Measurements from ENCODE around the gene HEATR1. TPM values are rescaled to one million over a fixed set of nuclear protein-coding genes. Genes with fewer than 3 reads are reported as not detected.

Gene HEATR1
- total and polyA plus RNA-seq, 2 donors (not counting 1 experiment from before 2014, with no cell fraction given): 6.1 to 50.6 TPM

GRCh38 chr1:236604905-236605806 lies 840 bp upstream of the HEATR1 start:
- H3K27ac ChIP-seq (ENCODE audit: low read length in 2 of 2): peak overlapping the region; percentile 26 to 47
- peaks cover 0 to 15% (median 10%) of the 10 kb centered on the region in 4 experiments for H3K27me3 ChIP-seq (replicated peaks in 1 of 4; ENCODE audit: control extremely low read depth in 1 of 4, control insufficient read depth in 3 of 4, insufficient read depth in 4 of 4, low read length in 3 of 4)
- Mint-ChIP-seq H3K4me1 (peaks cover 29% of the 10 kb centered on the region), H3K27me3 (peaks cover 18% of the 10 kb centered on the region), H3K4me3 (peak overlapping the region; percentile 99), H3K27ac (peak overlapping the region; percentile 97), H3K9me3 (ENCODE audit: insufficient read depth) (no peaks in the 10 kb centered on the region)
- WGBS (ENCODE audit: insufficient coverage): 81% methylated on average over 25 of the region's 34 CpGs
- H3K36me3 ChIP-seq (replicated peaks in 1 of 2; ENCODE audit: control extremely low read depth in 1 of 2, control insufficient read depth in 1 of 2, extremely low read depth in 1 of 2, insufficient read depth in 2 of 2, low read length in 1 of 2): peaks cover 0 to 4% of the 10 kb centered on the region in 2 experiments
- peaks cover 15 to 16% of the 10 kb centered on the region in 2 donors for H3K4me1 ChIP-seq (ENCODE audit: control insufficient read depth in 2 of 2, insufficient read depth in 2 of 2, low read length in 2 of 2)
- H4K20me1 ChIP-seq (ENCODE audit: control insufficient read depth, insufficient read depth, low read length, poor library complexity, severe bottlenecking): no peaks in the 10 kb centered on the region
- ChIA-PET POLR2A (interaction anchor here (0.9 to 1.7 kb wide), 2 partner anchors 190 to 191 kb away, joined by 3 to 4 read pairs; partner anchors contain the start of gene MTR), CTCF (interaction anchor here (1.2 kb wide), 1 partner anchor 190 kb away, joined by 7 read pairs; the partner anchor contains the start of gene MTR)
- ATAC-seq (ENCODE audit: low read depth) (no peak), DNase-seq (peak; percentile 6)
- peak overlapping the region; percentile 81 for H2AFZ ChIP-seq (ENCODE audit: insufficient read depth, low read depth, low read length, poor library complexity, severe bottlenecking)
- intact Hi-C loops (cut with micrococcal nuclease): loop anchor here (1.0 to 10.0 kb wide), 6 partner anchors 81 to 1100 kb away; partner anchors contain the start of genes B3GALNT2 and MTR
- no peaks in the 10 kb centered on the region for H3K9me3 ChIP-seq (ENCODE audit: control extremely low read depth in 1 of 3, control insufficient read depth in 2 of 3, insufficient read depth in 1 of 3, low read length in 2 of 3)
- H3K9ac ChIP-seq (ENCODE audit: low read length): peak overlapping the region; percentile 83
- TF ChIP-seq EZH2 (IDR thresholded peaks at IDR 0.05; ENCODE audit: borderline replicate concordance, insufficient read depth, low read depth, low read length, poor library complexity, severe bottlenecking) (no peak), CTCF (IDR thresholded peaks at IDR 0.05) (no peak)
- peak overlapping the region; percentile 77 to 99 (median 80) for H3K4me3 ChIP-seq (ENCODE audit: control extremely low read depth in 1 of 5, extremely low read depth in 1 of 5, insufficient read depth in 1 of 5, low read depth in 2 of 5, low read length in 4 of 5)
- H3K79me2 ChIP-seq (ENCODE audit: control insufficient read depth, insufficient read depth, low read length): peaks cover 42% of the 10 kb centered on the region
- peak overlapping the region; percentile 73 for H3K4me2 ChIP-seq (replicated peaks; ENCODE audit: low read depth, low read length, poor library complexity, severe bottlenecking)

- H3K4me3 ChIP-seq (ENCODE audit: control extremely low read depth in 1 of 5, extremely low read depth in 1 of 5, insufficient read depth in 1 of 5, low read depth in 2 of 5, low read length in 4 of 5): no peak overlapping the region
- H3K9ac ChIP-seq (ENCODE audit: low read length): no peak overlapping the region
- no peak for DNase-seq
- Mint-ChIP-seq H3K9me3 (ENCODE audit: insufficient read depth) (no peaks in the 10 kb centered on the region), H3K4me1 (peaks cover 32% of the 10 kb centered on the region), H3K27ac (no peak overlapping the region), H3K4me3 (peak overlapping the region; percentile 99), H3K27me3 (no peaks in the 10 kb centered on the region)
- ChIA-PET POLR2A (no interaction called here), CTCF (interaction anchor here (1.1 kb wide), 1 partner anchor 9 kb away, joined by 4 read pairs; no protein-coding TSS in a partner anchor)
- H3K79me2 ChIP-seq (ENCODE audit: control insufficient read depth, insufficient read depth, low read length): peaks cover 42% of the 10 kb centered on the region
- intact Hi-C loops (cut with micrococcal nuclease): loop anchor here (5.0 to 10.0 kb wide), 2 partner anchors 960 to 1097 kb away; partner anchors contain the start of gene B3GALNT2
- peaks cover 2 to 22% of the 10 kb centered on the region in 2 experiments for H3K36me3 ChIP-seq (replicated peaks in 1 of 2; ENCODE audit: control extremely low read depth in 1 of 2, control insufficient read depth in 1 of 2, extremely low read depth in 1 of 2, insufficient read depth in 2 of 2, low read length in 1 of 2)
- no peak overlapping the region for H3K4me2 ChIP-seq (replicated peaks; ENCODE audit: low read depth, low read length, poor library complexity, severe bottlenecking)
- no peak overlapping the region for H2AFZ ChIP-seq (ENCODE audit: insufficient read depth, low read depth, low read length, poor library complexity, severe bottlenecking)
- no peaks in the 10 kb centered on the region for H3K27me3 ChIP-seq (replicated peaks in 1 of 4; ENCODE audit: control extremely low read depth in 1 of 4, control insufficient read depth in 3 of 4, insufficient read depth in 4 of 4, low read length in 3 of 4)
- ATAC-seq (ENCODE audit: low read depth): no peak
- no peak overlapping the region for H3K27ac ChIP-seq (ENCODE audit: low read length in 2 of 2)
- H3K4me1 ChIP-seq (ENCODE audit: control insufficient read depth in 2 of 2, insufficient read depth in 2 of 2, low read length in 2 of 2): peaks cover 15 to 16% of the 10 kb centered on the region in 2 donors
- no peaks in the 10 kb centered on the region for H3K9me3 ChIP-seq (ENCODE audit: control extremely low read depth in 1 of 3, control insufficient read depth in 2 of 3, insufficient read depth in 1 of 3, low read length in 2 of 3)
- no peaks in the 10 kb centered on the region for H4K20me1 ChIP-seq (ENCODE audit: control insufficient read depth, insufficient read depth, low read length, poor library complexity, severe bottlenecking)
- no peak for TF ChIP-seq CTCF (IDR thresholded peaks at IDR 0.05)
- no peak for TF ChIP-seq EZH2 (IDR thresholded peaks at IDR 0.05; ENCODE audit: borderline replicate concordance, insufficient read depth, low read depth, low read length, poor library complexity, severe bottlenecking)
These were observed 2.1 kb downstream of the HEATR1 start for GRCh38 chr1:236602171-236602570.

Measured in B cell (primary cell).